Inflammatory macrophage treated with lipopolysaccharide for 4 hours (primary cell): ENCODE data around the gene TUBGCP2.
"Not testable (repeated sequence)": the region's sequence is repeated elsewhere in the genome, so short reads cannot be mapped to it uniquely, and the experiment has no call there.

ENCODE experiments used
- DNase-seq: peaks from one replicate; pipeline ENCODE4 v3.0.0-alpha.2; 2020

TUBGCP2 gene

DNA sequence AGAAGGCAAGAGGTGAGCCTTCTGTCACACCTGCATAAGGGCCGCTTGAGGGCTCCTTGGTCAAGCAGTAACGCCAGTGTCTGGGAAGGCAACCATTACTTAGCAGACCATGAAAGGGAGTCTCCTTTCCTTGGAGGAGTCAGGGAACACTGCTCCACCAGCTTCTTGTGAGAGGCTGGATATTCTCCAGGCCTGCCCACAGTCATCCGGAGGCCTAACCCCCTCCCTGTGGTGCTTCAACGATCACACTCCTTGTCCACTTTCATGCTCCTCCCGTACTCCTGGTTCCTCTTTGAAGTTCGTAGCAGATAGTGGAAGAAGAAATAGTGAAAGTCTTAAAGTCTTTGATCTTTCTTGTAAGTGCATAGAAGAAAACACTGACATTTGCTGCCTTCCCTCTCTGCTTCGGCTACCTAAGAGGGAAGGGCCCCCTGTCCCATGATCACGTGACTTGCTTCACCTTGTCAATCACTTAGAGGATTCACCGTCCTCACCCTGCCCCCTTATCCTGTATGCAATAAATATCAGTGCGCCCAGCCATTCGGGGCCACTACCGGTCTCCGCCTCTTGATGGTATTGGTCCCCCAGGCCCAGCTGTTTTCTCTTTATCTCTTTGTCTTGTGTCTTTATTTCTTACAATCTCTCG lies 13.5 kb upstream of the TUBGCP2 start:
- not testable (repeated sequence) for DNase-seq

GRCh38 chr10:133320852-133321422 lies 12.3 kb upstream of the TUBGCP2 start:
- not testable (repeated sequence) for DNase-seq

GRCh38 chr10:133318494-133319127 lies 9.9 kb upstream of the TUBGCP2 start:
- DNase-seq = peak; percentile 69

DNA sequence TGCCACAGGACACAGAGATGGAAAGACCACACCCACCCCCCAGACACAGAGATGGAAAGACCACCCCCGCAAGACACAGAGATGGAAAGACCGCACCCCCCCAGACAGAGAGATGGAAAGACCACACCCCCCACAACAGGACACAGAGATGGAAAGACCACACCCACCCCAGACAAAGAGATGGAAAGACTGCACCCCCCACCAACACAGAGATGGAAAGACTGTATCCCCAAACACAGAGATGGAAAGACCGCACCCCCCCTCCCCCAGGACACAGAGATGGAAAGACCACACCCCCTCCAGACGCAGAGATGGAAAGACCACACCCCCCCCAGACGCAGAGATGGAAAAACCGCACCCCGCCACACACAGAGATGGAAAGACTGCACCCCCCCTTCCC lies 8.1 kb upstream of the TUBGCP2 start:
- no peak for DNase-seq

DNA sequence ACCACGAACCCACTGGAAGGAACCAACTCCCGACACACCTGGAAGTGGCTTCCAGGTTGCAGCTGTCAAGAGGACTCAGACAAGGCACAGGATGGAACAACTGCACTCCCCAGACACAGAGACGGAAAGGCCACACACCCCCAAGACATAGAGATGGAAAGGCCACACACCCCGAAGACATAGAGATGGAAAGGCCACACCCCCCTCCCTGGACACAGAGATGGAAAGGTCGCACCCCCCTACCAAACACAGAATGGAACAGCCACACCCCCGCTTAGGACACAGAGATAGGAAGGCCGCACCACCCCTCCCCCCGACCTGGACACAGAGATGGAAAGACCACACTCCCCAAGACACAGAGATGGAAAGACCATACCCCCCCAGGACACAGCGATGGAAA lies 7.6 kb upstream of the TUBGCP2 start:
- no peak for DNase-seq

DNA sequence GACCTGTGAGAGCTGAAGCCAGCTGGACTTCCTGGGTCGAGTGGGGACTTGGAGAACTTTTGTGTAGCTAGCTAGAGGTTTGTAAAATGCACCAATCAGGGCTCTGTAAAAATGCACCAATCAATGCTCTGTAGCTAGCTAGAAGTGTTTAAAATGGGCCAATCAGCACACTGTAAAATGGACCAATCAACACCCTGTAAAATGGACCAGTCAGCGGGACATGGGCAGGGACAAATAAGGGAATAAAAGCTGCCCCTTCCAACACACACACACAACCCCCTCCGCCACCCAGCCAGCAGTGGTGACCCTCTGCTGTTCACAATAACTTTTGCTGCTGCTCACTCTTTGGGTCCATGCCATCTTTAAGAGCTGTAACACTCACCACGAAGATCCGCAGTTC lies 7.2 kb upstream of the TUBGCP2 start:
- DNase-seq = no peak

DNA sequence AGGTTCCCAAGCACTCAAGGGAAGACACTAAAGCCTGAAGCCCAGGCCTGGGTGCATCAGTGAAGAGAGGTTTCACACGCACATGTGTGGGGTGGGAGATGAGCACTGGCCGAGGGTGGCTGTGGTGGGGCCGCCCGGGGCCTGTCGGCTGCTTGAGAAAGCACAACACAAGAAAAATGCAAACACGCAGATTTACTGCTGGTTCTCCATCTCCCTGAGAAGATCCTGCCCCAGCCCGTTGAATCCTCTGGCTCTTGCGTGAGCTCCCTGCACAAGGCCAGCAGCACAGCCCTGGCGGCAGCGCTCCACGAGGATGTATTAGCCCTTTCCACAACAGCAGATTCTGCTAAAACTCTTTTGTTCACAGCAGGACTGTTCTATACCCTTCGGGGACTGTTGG lies 6.2 kb upstream of the TUBGCP2 start:
- DNase-seq = no peak

DNA sequence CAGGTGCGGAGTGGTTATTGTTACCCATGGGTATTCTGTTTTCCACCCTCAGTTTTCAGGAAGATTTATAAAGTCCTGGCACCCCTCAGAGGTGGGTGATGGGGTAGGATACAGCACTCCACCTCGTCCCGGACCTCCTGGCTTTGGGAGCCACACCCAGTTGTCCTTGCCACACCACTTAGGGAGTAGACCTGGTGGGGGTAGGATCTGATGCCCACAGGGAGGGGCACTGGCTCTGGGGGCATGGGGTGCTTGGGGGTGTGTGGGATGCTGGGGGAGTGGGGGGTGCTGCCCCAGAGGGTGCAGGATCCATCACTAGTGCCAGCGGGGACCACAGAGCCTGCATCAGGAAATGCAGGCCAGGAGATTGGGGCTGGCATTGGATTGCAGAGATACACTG lies 4.5 kb upstream of the TUBGCP2 start:
- no peak for DNase-seq

- DNase-seq = no peak
These were observed 4.1 kb upstream of the TUBGCP2 start for GRCh38 chr10:133312769-133313145.

GRCh38 chr10:133312016-133312768 lies 3.5 kb upstream of the TUBGCP2 start:
- DNase-seq = no peak

- no peak for DNase-seq
These were observed 2.9 kb upstream of the TUBGCP2 start for GRCh38 chr10:133311570-133311969.

DNA sequence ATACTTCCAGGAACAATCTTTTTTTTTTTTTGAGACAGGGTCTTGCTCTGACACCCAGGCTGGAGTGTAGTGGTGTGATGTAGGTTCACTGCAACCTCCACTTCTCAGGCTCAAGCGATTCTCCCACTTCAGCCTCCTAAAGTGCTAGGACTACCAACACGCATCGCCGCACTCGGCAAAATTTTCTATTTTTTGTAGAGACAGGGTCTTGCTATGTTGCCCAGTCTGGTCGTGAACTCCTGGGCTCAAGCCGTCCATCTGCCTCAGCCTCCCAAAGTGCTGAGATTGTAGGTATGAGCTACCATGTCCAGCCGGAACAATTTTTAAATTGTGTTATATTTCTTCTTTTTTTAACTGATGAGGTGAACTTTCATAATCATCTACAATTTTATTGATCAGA lies 2.1 kb upstream of the TUBGCP2 start:
- DNase-seq = no peak

- no peak for DNase-seq
These were observed 1.7 kb upstream of the TUBGCP2 start for GRCh38 chr10:133310399-133310755.

- DNase-seq = no peak
These were observed 1.2 kb upstream of the TUBGCP2 start for GRCh38 chr10:133309720-133310398.

- DNase-seq = peak; percentile 92
These were observed 538 bp upstream of the TUBGCP2 start for GRCh38 chr10:133309100-133309719.

DNA sequence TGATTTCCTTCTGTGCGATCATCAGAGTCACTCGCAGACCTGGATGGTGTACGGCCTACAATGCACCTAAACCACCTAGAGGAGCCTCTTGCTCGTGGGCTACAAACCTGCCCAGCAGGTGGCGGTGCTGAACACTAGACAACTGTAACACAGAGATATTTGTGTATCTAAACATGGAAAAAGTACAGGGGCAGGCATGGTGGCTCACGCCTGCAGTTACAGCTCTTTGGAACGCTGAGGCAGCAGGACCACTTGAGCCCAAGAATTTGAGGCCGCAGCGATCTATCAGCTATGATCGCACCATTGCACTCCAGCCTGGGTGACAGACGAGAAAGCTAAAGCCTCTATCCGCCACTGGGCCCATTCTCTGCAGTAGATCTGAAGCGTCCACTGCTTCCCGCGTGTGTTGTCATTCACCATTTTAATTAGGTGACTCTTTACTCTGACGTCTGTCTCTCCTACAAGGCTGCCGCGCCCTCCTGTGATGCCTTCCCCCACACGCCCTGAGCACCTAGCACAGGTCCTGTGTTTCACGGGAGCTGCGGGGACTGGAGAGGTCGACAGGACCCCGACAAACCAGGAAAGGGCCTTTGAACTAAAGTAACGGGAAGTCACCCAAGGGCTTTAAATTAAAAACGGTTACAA lies 774 bp downstream of the TUBGCP2 start:
- DNase-seq = peak; percentile 62

GRCh38 chr10:133306941-133307379 lies 1.7 kb downstream of the TUBGCP2 start:
- DNase-seq = no peak

GRCh38 chr10:133306097-133306476 lies 2.6 kb downstream of the TUBGCP2 start:
- DNase-seq = no peak

- DNase-seq = no peak
These were observed 5.5 kb downstream of the TUBGCP2 start for GRCh38 chr10:133303206-133303605.

GRCh38 chr10:133302230-133302629 lies 6.4 kb downstream of the TUBGCP2 start:
- no peak for DNase-seq

- DNase-seq = no peak
These were observed 8.9 kb downstream of the TUBGCP2 start for GRCh38 chr10:133299738-133300137.

- DNase-seq = no peak
These were observed 9.4 kb downstream of the TUBGCP2 start for GRCh38 chr10:133299224-133299623.
